Measurements from ENCODE around the gene BID. TPM values are rescaled to one million over a fixed set of nuclear protein-coding genes. Genes with fewer than 3 reads are reported as not detected.

BID gene
- total RNA-seq, 1 experiment from 2014 or later = 58.2 TPM

- TF ChIP-seq, protein P1, sequence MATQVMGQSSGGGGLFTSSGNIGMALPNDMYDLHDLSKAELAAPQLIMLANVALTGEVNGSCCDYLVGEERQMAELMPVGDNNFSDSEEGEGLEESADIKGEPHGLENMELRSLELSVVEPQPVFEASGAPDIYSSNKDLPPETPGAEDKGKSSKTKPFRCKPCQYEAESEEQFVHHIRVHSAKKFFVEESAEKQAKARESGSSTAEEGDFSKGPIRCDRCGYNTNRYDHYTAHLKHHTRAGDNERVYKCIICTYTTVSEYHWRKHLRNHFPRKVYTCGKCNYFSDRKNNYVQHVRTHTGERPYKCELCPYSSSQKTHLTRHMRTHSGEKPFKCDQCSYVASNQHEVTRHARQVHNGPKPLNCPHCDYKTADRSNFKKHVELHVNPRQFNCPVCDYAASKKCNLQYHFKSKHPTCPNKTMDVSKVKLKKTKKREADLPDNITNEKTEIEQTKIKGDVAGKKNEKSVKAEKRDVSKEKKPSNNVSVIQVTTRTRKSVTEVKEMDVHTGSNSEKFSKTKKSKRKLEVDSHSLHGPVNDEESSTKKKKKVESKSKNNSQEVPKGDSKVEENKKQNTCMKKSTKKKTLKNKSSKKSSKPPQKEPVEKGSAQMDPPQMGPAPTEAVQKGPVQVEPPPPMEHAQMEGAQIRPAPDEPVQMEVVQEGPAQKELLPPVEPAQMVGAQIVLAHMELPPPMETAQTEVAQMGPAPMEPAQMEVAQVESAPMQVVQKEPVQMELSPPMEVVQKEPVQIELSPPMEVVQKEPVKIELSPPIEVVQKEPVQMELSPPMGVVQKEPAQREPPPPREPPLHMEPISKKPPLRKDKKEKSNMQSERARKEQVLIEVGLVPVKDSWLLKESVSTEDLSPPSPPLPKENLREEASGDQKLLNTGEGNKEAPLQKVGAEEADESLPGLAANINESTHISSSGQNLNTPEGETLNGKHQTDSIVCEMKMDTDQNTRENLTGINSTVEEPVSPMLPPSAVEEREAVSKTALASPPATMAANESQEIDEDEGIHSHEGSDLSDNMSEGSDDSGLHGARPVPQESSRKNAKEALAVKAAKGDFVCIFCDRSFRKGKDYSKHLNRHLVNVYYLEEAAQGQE (IDR thresholded peaks at IDR 0.05; ENCODE audit: low read depth) = no peak
- no peak for TF ChIP-seq EZH2 (IDR thresholded peaks at IDR 0.05)
- TF ChIP-seq CBX3 (IDR thresholded peaks at IDR 0.05; ENCODE audit: low read depth) = no peak
- TF ChIP-seq SRF (IDR thresholded peaks at IDR 0.05; ENCODE audit: low read depth) = no peak
- no peak for TF ChIP-seq YY1 (IDR thresholded peaks at IDR 0.05; ENCODE audit: extremely low read depth, insufficient replicate concordance, low read depth, low read length)
- TF ChIP-seq ZFX (IDR thresholded peaks at IDR 0.05) = no peak
- TF ChIP-seq SP1 (IDR thresholded peaks at IDR 0.05; ENCODE audit: low read depth) = no peak
Observed at GRCh38 chr22:17700778-17701177, 73.5 kb downstream of the BID start (continued).

DNA sequence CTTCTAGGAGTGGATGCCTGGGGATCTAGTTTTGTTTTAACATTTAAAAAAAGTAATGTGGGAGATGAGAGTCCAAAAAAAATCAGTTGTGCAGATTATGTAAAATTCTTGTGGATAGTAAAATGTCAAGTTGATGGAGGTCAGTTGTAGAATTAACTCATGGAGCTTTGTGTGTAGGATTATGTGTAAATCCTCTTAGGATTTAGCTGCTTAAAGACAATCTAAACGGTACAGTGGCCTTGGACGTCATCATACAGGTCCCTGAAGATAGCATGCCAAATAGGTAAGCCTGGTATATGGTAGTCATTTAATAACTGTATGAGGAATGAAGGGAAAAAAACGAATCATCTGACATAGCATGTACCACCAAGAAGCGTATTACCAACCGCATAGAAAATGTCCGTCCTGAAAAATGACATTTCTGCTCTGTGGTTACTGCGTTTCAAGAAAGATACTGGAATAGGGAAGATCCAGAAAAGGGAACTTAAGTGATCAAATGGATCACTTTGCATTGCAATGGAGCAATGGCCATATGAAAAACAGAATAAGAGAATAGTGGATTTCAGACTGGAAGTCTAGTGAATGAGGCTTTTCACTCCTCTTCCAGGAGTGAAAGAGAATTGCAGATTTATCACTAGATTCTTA lies 74.5 kb downstream of the BID start:
- H3K4me3 ChIP-seq (replicated peaks in 1 of 2; ENCODE audit: low read depth in 1 of 2, low read length in 2 of 2) = no peak overlapping the region
- no peak overlapping the region for H3K4me2 ChIP-seq (ENCODE audit: low read length)
- H3K9me3 ChIP-seq (ENCODE audit: control insufficient read depth in 1 of 2, insufficient read depth in 1 of 2, low read depth in 1 of 2, low read length in 2 of 2) = no peaks in the 10 kb centered on the region
- H3K27me3 ChIP-seq (ENCODE audit: insufficient read depth, low read length) = no peaks in the 10 kb centered on the region
- ChIA-PET RAD21 (ENCODE audit: low non-redundant PET in 1 of 2, low total read pairs in 2 of 2, uncharacterized antibody in 2 of 2, unreplicated experiment in 2 of 2) (no interaction called here), CTCF (no interaction called here), POLR2A (no interaction called here)
- intact Hi-C loops (cut with micrococcal nuclease) = no loop called here
- H3K27ac ChIP-seq (ENCODE audit: low read depth, low read length) = no peak overlapping the region
- no peaks in the 10 kb centered on the region for H3K9me2 ChIP-seq (ENCODE audit: insufficient read depth)
- no peaks in the 10 kb centered on the region; the same call in none of the 2 replicates for H4K20me1 ChIP-seq (ENCODE audit: insufficient read depth)
- no peak overlapping the region for H3K9ac ChIP-seq (ENCODE audit: low read length)
- no TSS peak for BruUV-seq (replicated peaks)
- no peaks in the 10 kb centered on the region for H3K79me2 ChIP-seq (ENCODE audit: insufficient read depth, low read length)
- peaks cover 0 to 5% of the 10 kb centered on the region in 2 experiments; a peak in 1 of 4 replicates for H3K36me3 ChIP-seq (ENCODE audit: control insufficient read depth in 1 of 2, insufficient read depth in 2 of 2, low read length in 2 of 2)
- H2AFZ ChIP-seq (ENCODE audit: low read depth, low read length, poor library complexity, severe bottlenecking) = no peak overlapping the region
- DNase-seq (ENCODE audit: low read depth, low spot score) (no peak), ATAC-seq (no peak)
- no peaks in the 10 kb centered on the region for H3K4me1 ChIP-seq (ENCODE audit: control insufficient read depth in 1 of 2, insufficient read depth in 2 of 2, low read length in 2 of 2)
- TF ChIP-seq, protein P1 (IDR thresholded peaks at IDR 0.05; ENCODE audit: low read depth) = no peak
- TF ChIP-seq RAD21 (IDR thresholded peaks at IDR 0.05; ENCODE audit: low read depth) (no peak), ZFX (IDR thresholded peaks at IDR 0.05) (no peak), MAX (IDR thresholded peaks at IDR 0.05) (no peak), CTCF (IDR thresholded peaks at IDR 0.05 in 2 of 3, conservative IDR thresholded peaks at IDR 0.05 in 1 of 3; ENCODE audit: borderline replicate concordance in 1 of 3, insufficient read depth in 1 of 3, low read depth in 2 of 3, low read length in 2 of 3) (no peak), POLR2AphosphoS5 (IDR thresholded peaks at IDR 0.05; ENCODE audit: low read depth, low read length) (no peak), SIN3A (IDR thresholded peaks at IDR 0.05; ENCODE audit: low read depth) (no peak), EZH2 (IDR thresholded peaks at IDR 0.05) (no peak), TCF7L2 (IDR thresholded peaks at IDR 0.05; ENCODE audit: borderline replicate concordance, extremely low read depth, insufficient read depth, insufficient read length) (no peak), YY1 (IDR thresholded peaks at IDR 0.05; ENCODE audit: extremely low read depth, insufficient replicate concordance, low read depth, low read length) (no peak), CBX3 (IDR thresholded peaks at IDR 0.05; ENCODE audit: low read depth) (no peak), ZNF274 (IDR thresholded peaks at IDR 0.05; ENCODE audit: low read depth, low read length) (no peak)
